CD14-positive monocyte (primary cell): ENCODE results near the gene KANK2. TPM values are rescaled to one million over a fixed set of nuclear protein-coding genes. Genes with fewer than 3 reads are reported as not detected.

ENCODE experiments used
- DNase-seq, 3 donors: peaks; one replicate each; pipeline ENCODE4 v3.0.0-alpha.2; 2011 to 2022
- H2AFZ ChIP-seq: 2 replicates; pipeline ENCODE4 v1.6.0; 2012; ENCODE audit warnings: mild to moderate bottlenecking, low read depth, low read length, inconsistent platforms; ENCODE audit not compliant: insufficient read depth, poor library complexity, severe bottlenecking
- H3K27ac ChIP-seq, 2 donors: 1 replicate in 1 of 2; 2 replicates in 1 of 2; pipeline ENCODE4 v1.5.1; 2012 to 2013; ENCODE audit warnings: low read length in 2 of 2, control low read depth in 1 of 2, inconsistent platforms in 1 of 2, low read depth in 1 of 2, mild to moderate bottlenecking in 1 of 2
- H3K27me3 ChIP-seq, 2 donors: one replicate each; pipeline versions ENCODE4 v1.6.0 to v1.6.1; 2011 to 2013; ENCODE audit warnings: low read length in 2 of 2; ENCODE audit not compliant: control insufficient read depth in 2 of 2, insufficient read depth in 2 of 2
- H3K36me3 ChIP-seq, 2 donors: replicated peaks in 1 of 2; 1 replicate in 1 of 2; 2 replicates in 1 of 2; pipeline versions ENCODE4 v1.5.1 to v1.6.1; 2012 to 2013; ENCODE audit warnings: low read length in 2 of 2, control low read depth in 1 of 2, inconsistent platforms in 1 of 2, mild to moderate bottlenecking in 1 of 2; ENCODE audit not compliant: insufficient read depth in 2 of 2, control insufficient read depth in 1 of 2
- H3K4me1 ChIP-seq, 2 donors: 1 replicate in 1 of 2; 2 replicates in 1 of 2; pipeline versions ENCODE4 v1.5.1 to v1.6.1; 2012 to 2013; ENCODE audit warnings: low read length in 2 of 2, control low read depth in 1 of 2, inconsistent platforms in 1 of 2, mild to moderate bottlenecking in 1 of 2, moderate library complexity in 1 of 2; ENCODE audit not compliant: insufficient read depth in 2 of 2, control insufficient read depth in 1 of 2
- H3K4me2 ChIP-seq: replicated peaks from 2 replicates; pipeline ENCODE3; 2012; ENCODE audit warnings: low read length, moderate library complexity, mild to moderate bottlenecking; ENCODE audit not compliant: poor library complexity, severe bottlenecking; ENCODE audit errors: extremely low read depth
- H3K4me3 ChIP-seq, 3 experiments: fragments of 200-600 bp in 1 of 3; sonication (generic) in 1 of 3; replicated peaks in 1 of 3; 1 replicate in 2 of 3; 2 replicates in 1 of 3; pipeline ENCODE4 v1.5.1; 2011 to 2013; ENCODE audit warnings: low read length in 3 of 3, mild to moderate bottlenecking in 3 of 3, control low read depth in 2 of 3, low read depth in 2 of 3, inconsistent platforms in 1 of 3, moderate library complexity in 1 of 3
- H3K79me2 ChIP-seq: 2 replicates; pipeline ENCODE4 v1.6.0; 2012; ENCODE audit warnings: mild to moderate bottlenecking, control low read depth, inconsistent platforms, low read length, moderate library complexity; ENCODE audit not compliant: insufficient read depth
- H3K9ac ChIP-seq: 2 replicates; pipeline ENCODE4 v1.6.0; 2017; ENCODE audit warnings: low read length, mild to moderate bottlenecking; ENCODE audit not compliant: insufficient read depth, poor library complexity, severe bottlenecking
- H3K9me3 ChIP-seq, 2 donors: replicated peaks in 1 of 2; 1 replicate in 1 of 2; 2 replicates in 1 of 2; pipeline versions ENCODE4 v1.5.1 to v1.6.1; 2012 to 2013; ENCODE audit warnings: low read length in 2 of 2, control low read depth in 1 of 2; ENCODE audit not compliant: control insufficient read depth in 1 of 2, insufficient read depth in 1 of 2
- H4K20me1 ChIP-seq: 2 replicates; pipeline ENCODE4 v1.6.0; 2012; ENCODE audit warnings: mild to moderate bottlenecking, low read length, control low read depth, moderate library complexity; ENCODE audit not compliant: insufficient read depth
- H3K27ac Mint-ChIP-seq, 7 donors: one replicate each; pipeline ENCODE4 v1.8.0; 2020; ENCODE audit warnings: mild to moderate bottlenecking in 7 of 7, mixed read lengths in 7 of 7, moderate library complexity in 6 of 7, inconsistent platforms in 2 of 7
- H3K27me3 Mint-ChIP-seq, 3 donors: one replicate each; pipeline ENCODE4 v1.8.0; 2021 to 2022; ENCODE audit warnings: low read depth in 3 of 3, mild to moderate bottlenecking in 3 of 3, mixed read lengths in 3 of 3, moderate library complexity in 3 of 3, inconsistent platforms in 1 of 3
- H3K36me3 Mint-ChIP-seq, 2 donors: one replicate each; pipeline ENCODE4 v1.8.0; 2020; ENCODE audit warnings: mixed read lengths in 2 of 2, inconsistent platforms in 1 of 2, mild to moderate bottlenecking in 1 of 2
- H3K4me1 Mint-ChIP-seq: one replicate; pipeline ENCODE4 v1.8.0; 2020; ENCODE audit warnings: mild to moderate bottlenecking, mixed read lengths
- H3K4me3 Mint-ChIP-seq, 2 donors: one replicate each; pipeline ENCODE4 v1.8.0; 2020; ENCODE audit warnings: mild to moderate bottlenecking in 2 of 2, mixed read lengths in 2 of 2, moderate library complexity in 1 of 2
- H3K9me3 Mint-ChIP-seq, 7 donors: one replicate each; pipeline ENCODE4 v1.8.0; 2020 to 2022; ENCODE audit warnings: mixed read lengths in 7 of 7, mild to moderate bottlenecking in 6 of 7, moderate library complexity in 6 of 7, inconsistent platforms in 2 of 7
- WGBS: methylation state at CpG from one replicate; pipeline ENCODE4 v1.1.5; 2013; ENCODE audit warnings: missing lambda C conversion rate; ENCODE audit not compliant: insufficient coverage; 5-methylcytosine and 5-hydroxymethylcytosine counted together
- intact Hi-C, 2 donors: fragments of 100-400 bp; cut with micrococcal nuclease; formaldehyde crosslinking; loops; one replicate each; pipeline versions ENCODE4 v1.15.0 to v1.15.1; 2023
- polyA minus RNA-seq: library from RNA; depleted of rRNA, polyadenylated mRNA; stranded (reverse); fragments of >200 nt; gene quantifications from 2 replicates; pipeline ENCODE4 v1.2.3, GENCODE V29; 2012
- polyA plus RNA-seq, 3 donors: library from polyadenylated mRNA; depleted of rRNA in 1 of 3; unstranded in 2 of 3; stranded (reverse) in 1 of 3; fragments of 300-500 nt in 2 of 3; fragments of >200 nt in 1 of 3; fragmentation: Illumina TruSeq in 2 of 3; gene quantifications; 1 replicate in 2 of 3; 2 replicates in 1 of 3; pipeline ENCODE4 v1.2.3, GENCODE V29; 2012 to 2021
- total RNA-seq, 12 experiments: library from RNA in 1 of 12; stranded (reverse) in 1 of 12; fragments of 120-200 nt in 1 of 12; gene quantifications; one replicate each; pipeline ENCODE4 v1.2.4 and lab custom pipeline; 2013 to 2026; ENCODE audit warnings: mixed read lengths in 6 of 12, inconsistent platforms in 1 of 12
- TF ChIP-seq, protein P1 (sequence below): fragments of 200-600 bp; IDR thresholded peaks from one replicate; pipeline ENCODE4 v1.8.0; 2022; ENCODE audit warnings: antibody characterized with exemption, mild to moderate bottlenecking

Gene KANK2
- 1.7 TPM for total RNA-seq (2013)
- 1 to 10 TPM in 1 of 3 donors, under 1 TPM in 2; 0.40 to 1.3 (median 0.64) TPM for polyA plus RNA-seq
- 1.5 and 5.4 TPM in 2 replicates for polyA minus RNA-seq
- total RNA-seq (lab: John Stamatoyannopoulos, UW), result 1.2 to 12.4 (median 2.7) reads per million in 11 experiments

DNA sequence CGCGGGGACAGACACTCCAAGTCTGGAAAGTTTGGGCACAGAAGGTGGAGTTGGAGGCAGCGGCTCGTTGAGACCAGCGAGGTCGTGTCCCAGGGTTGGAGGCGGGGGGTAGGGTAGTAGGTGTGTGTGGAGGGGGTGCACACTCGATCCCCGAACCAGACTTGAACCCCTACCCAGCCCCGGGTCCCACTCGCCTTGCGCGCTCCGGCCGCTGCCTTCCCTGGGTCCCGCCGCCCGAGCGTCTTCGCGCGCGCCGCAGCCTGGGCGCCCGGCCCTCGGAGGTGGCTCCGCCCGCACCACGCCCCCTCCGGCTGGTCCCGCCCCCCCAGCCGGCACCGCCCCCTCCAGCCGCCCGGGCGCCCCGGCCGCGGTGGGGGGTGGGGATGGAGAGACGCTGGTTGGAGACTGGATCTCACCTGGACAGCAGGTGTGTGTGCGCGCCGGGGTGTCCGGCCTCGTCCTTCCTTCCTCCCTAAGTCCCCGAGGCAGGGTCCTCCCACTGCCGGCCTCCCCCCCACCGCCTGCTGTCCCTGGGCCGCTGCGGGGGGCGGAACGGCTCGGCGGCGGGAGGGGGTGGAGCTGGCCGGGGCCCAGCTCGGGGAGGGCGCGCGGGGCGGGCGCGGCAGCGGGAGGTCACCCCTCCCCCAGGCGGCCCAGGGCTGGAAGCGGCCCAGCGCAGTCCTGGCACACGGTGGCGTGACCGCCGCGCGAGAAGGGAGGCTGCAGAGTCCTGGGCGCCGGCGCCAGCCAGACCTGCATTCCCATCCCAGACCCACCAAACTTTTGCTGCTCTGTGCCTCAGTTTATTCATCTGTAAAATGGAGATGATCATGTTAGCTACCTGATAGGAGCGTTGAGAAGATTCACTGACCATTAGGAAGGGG lies at the start of gene KANK2:
TSS of gene KANK2 (minus strand) at position 255 of the 884 bp plus-strand sequence. CDS start 3,034 bp downstream, outside the sequence.
- peak within 1 kb of the TSS; percentile 48 to 76 (median 61) for H3K4me3 ChIP-seq
- 2% methylated on average over 55 of the region's 78 CpGs for WGBS
- Mint-ChIP-seq H3K36me3 (peaks cover 0 to 3% of the 10 kb centered on the region in 2 donors), H3K27ac (peak within 1 kb of the TSS in 3 of 7 donors; percentile 70 to 81 (median 78)), H3K9me3 (peaks cover 0 to 2% (median 0%) of the 10 kb centered on the region in 7 donors), H3K27me3 (peaks cover 0 to 17% (median 8%) of the 10 kb centered on the region in 3 donors), H3K4me3 (peak within 1 kb of the TSS; percentile 76 to 87), H3K4me1 (peaks cover 22% of the 10 kb centered on the region)
- no peaks in the 10 kb centered on the region for H4K20me1 ChIP-seq
- intact Hi-C loops, result loop anchor here in 1 of 2 donors (5.0 kb wide), 1 partner anchor 40 kb away; the partner anchor contains the start of gene SPC24
- no peaks in the 10 kb centered on the region for H3K36me3 ChIP-seq
- no peaks in the 10 kb centered on the region for H3K9me3 ChIP-seq
- peak within 1 kb of the TSS; percentile 95 for H3K4me2 ChIP-seq
- H2AFZ ChIP-seq, result peak within 1 kb of the TSS; percentile 83
- H3K27ac ChIP-seq, result peak within 1 kb of the TSS in 1 of 2 donors; percentile 48
- no peaks in the 10 kb centered on the region for H3K79me2 ChIP-seq
- peaks cover 0 to 5% of the 10 kb centered on the region in 2 donors for H3K27me3 ChIP-seq
- H3K9ac ChIP-seq, result peak within 1 kb of the TSS; percentile 47
- peaks cover 22 to 31% of the 10 kb centered on the region in 2 donors for H3K4me1 ChIP-seq
- DNase-seq, result peak; percentile 60 to 71 (median 67)
- TF ChIP-seq, protein P1, sequence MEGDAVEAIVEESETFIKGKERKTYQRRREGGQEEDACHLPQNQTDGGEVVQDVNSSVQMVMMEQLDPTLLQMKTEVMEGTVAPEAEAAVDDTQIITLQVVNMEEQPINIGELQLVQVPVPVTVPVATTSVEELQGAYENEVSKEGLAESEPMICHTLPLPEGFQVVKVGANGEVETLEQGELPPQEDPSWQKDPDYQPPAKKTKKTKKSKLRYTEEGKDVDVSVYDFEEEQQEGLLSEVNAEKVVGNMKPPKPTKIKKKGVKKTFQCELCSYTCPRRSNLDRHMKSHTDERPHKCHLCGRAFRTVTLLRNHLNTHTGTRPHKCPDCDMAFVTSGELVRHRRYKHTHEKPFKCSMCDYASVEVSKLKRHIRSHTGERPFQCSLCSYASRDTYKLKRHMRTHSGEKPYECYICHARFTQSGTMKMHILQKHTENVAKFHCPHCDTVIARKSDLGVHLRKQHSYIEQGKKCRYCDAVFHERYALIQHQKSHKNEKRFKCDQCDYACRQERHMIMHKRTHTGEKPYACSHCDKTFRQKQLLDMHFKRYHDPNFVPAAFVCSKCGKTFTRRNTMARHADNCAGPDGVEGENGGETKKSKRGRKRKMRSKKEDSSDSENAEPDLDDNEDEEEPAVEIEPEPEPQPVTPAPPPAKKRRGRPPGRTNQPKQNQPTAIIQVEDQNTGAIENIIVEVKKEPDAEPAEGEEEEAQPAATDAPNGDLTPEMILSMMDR, result no peak

DNA sequence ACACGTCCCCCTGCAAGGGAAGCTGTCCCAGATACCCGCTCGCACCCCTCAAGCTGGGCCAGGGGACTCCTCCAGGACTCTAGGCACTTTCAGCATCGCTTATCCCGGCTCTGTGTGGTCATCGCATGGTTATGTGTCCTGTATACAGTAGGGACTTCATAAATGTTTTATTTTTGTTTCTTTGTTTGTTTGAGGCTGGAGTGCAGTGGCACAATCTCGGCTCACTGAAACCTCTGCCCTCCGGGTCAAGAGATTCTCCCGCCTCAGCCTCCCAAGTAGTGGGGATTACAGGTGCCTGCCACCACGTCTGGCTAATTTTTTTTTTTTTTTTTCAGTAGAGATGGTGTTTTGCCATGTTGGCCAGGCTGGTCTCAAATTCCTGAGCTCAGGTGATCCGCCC lies 49.6 kb upstream of the KANK2 start:
- Histone ChIP-seq H3K4me3 (no peak overlapping the region), H3K79me2 (no peaks in the 10 kb centered on the region), H3K36me3 (no peaks in the 10 kb centered on the region), H3K27me3 (peaks cover 0 to 4% of the 10 kb centered on the region in 2 donors), H3K4me1 (peaks cover 4 to 8% of the 10 kb centered on the region in 2 donors), H4K20me1 (no peaks in the 10 kb centered on the region), H3K4me2 (no peak overlapping the region), H2AFZ (no peak overlapping the region), H3K9ac (no peak overlapping the region), H3K9me3 (no peaks in the 10 kb centered on the region), H3K27ac (no peak overlapping the region)
- Mint-ChIP-seq H3K27ac (no peak overlapping the region), H3K9me3 (peaks cover 0 to 2% (median 0%) of the 10 kb centered on the region in 7 donors), H3K27me3 (peaks cover 13 to 25% (median 15%) of the 10 kb centered on the region in 3 donors), H3K36me3 (no peaks in the 10 kb centered on the region), H3K4me3 (no peak overlapping the region), H3K4me1 (peaks cover 5% of the 10 kb centered on the region)
- DNase-seq, result no peak
- TF ChIP-seq, protein P1, result no peak
- intact Hi-C loops, result no loop called here
- 90% methylated on average over 8 of the region's 11 CpGs for WGBS
